ENCODE results near the gene POP7.
"Not testable (repeated sequence)": the region's sequence is repeated elsewhere in the genome, so short reads cannot be mapped to it uniquely, and the experiment has no call there.

POP7 gene

GRCh38 chr7:100720671-100721504, 15.0 kb downstream of the POP7 start:
- no peak overlapping the region for H3K4me3 Mint-ChIP-seq
- peaks cover 3% of the 10 kb centered on the region for H3K4me1 Mint-ChIP-seq (ENCODE audit: low read depth)
- peaks cover 62% of the 10 kb centered on the region for H3K27me3 Mint-ChIP-seq (ENCODE audit: low read depth)
- H3K27ac Mint-ChIP-seq: no peak overlapping the region
- H3K36me3 Mint-ChIP-seq (ENCODE audit: low read depth): no peaks in the 10 kb centered on the region
- H3K9me3 Mint-ChIP-seq: peaks cover 6% of the 10 kb centered on the region

- no peaks in the 10 kb centered on the region for H3K36me3 Mint-ChIP-seq (ENCODE audit: low read depth)
- peaks cover 62% of the 10 kb centered on the region for H3K27me3 Mint-ChIP-seq (ENCODE audit: low read depth)
- H3K27ac Mint-ChIP-seq: no peak overlapping the region
- H3K4me3 Mint-ChIP-seq: no peak overlapping the region
- peaks cover 6% of the 10 kb centered on the region for H3K9me3 Mint-ChIP-seq
- peaks cover 3% of the 10 kb centered on the region for H3K4me1 Mint-ChIP-seq (ENCODE audit: low read depth)
Observed at GRCh38 chr7:100721505-100721812, 15.5 kb downstream of the POP7 start.

GRCh38 chr7:100722480-100723212, 16.7 kb downstream of the POP7 start:
- no peak overlapping the region for H3K27ac Mint-ChIP-seq
- no peaks in the 10 kb centered on the region for H3K36me3 Mint-ChIP-seq (ENCODE audit: low read depth)
- peaks cover 6% of the 10 kb centered on the region for H3K9me3 Mint-ChIP-seq
- H3K27me3 Mint-ChIP-seq (ENCODE audit: low read depth): peaks cover 67% of the 10 kb centered on the region
- no peak overlapping the region for H3K4me3 Mint-ChIP-seq
- H3K4me1 Mint-ChIP-seq (ENCODE audit: low read depth): peaks cover 3% of the 10 kb centered on the region

- Mint-ChIP-seq H3K9me3 (no peaks in the 10 kb centered on the region), H3K4me3 (no peak overlapping the region), H3K27me3 (ENCODE audit: low read depth) (peaks cover 61% of the 10 kb centered on the region), H3K4me1 (ENCODE audit: low read depth) (peaks cover 3% of the 10 kb centered on the region), H3K36me3 (ENCODE audit: low read depth) (no peaks in the 10 kb centered on the region), H3K27ac (no peak overlapping the region)
Observed at GRCh38 chr7:100723732-100724275, 17.9 kb downstream of the POP7 start.

DNA sequence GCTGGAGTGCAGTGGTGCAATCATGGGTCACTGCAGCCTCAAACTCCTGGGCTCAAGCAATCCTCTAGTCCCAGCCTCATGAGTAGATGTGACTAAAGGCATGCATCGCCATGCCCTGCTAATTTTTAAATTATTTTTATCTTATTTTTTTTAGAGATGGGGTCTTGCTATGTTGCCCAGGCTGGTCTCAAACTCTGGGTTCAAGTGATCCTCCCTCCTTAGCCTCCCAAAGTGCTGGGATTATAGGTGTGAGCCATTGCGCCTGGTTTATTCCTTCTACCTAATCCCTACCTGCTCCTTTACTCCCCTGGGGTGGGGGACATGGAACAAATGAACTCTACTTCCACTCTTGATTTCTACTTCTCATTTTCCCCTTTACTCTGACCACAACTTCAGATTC, 18.4 kb downstream of the POP7 start:
- not testable (repeated sequence) for H3K9me3 Mint-ChIP-seq; H3K4me1 Mint-ChIP-seq (ENCODE audit: low read depth); H3K27ac Mint-ChIP-seq; H3K36me3 Mint-ChIP-seq (ENCODE audit: low read depth); H3K4me3 Mint-ChIP-seq
- peaks cover 55% of the 10 kb centered on the region for H3K27me3 Mint-ChIP-seq (ENCODE audit: low read depth)

DNA sequence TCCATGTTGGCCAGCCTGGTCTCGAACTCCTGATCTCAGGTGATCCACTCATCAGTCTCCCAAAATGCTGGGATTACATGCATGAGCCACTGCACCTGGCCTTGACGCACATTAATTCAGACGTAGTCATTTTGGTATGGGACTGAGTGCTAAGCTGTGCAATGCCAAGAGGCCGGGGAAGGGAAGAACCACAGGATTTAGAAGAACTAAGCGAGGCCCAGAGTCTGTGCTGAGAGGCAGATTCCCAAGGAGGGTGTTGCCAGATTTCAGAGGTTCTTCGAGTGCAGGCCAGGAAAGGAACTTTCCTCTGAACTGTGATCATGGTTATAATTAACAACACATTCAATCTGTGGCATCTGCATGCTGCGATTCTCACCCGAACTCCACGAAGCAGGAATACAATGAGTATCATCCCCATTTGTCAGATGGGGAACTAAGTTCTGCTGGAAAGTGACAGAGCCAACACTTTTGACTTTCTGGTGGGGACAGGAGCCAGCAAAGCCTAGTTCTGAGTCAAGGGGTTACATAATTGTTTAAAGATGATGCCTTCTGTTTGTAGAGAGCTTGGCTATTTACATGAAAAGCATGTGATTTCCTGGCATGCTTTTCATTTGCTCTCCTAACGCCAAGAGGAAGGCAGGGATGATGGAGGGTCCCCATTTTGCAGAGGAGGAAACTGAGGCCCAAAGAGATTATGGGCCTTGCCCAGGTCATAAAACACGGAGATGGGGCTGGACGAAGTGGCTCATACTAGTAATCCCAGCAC, 21.3 kb downstream of the POP7 start:
- no peaks in the 10 kb centered on the region for H3K9me3 Mint-ChIP-seq
- H3K27ac Mint-ChIP-seq: no peak overlapping the region
- no peak overlapping the region for H3K4me3 Mint-ChIP-seq
- H3K27me3 Mint-ChIP-seq (ENCODE audit: low read depth): peaks cover 32% of the 10 kb centered on the region
- H3K4me1 Mint-ChIP-seq (ENCODE audit: low read depth): peaks cover 3% of the 10 kb centered on the region
- H3K36me3 Mint-ChIP-seq (ENCODE audit: low read depth): no peaks in the 10 kb centered on the region

- H3K27ac Mint-ChIP-seq: no peak overlapping the region
- H3K36me3 Mint-ChIP-seq (ENCODE audit: low read depth): no peaks in the 10 kb centered on the region
- peaks cover 24% of the 10 kb centered on the region for H3K27me3 Mint-ChIP-seq (ENCODE audit: low read depth)
- peaks cover 3% of the 10 kb centered on the region for H3K4me1 Mint-ChIP-seq (ENCODE audit: low read depth)
- H3K9me3 Mint-ChIP-seq: no peaks in the 10 kb centered on the region
- no peak overlapping the region for H3K4me3 Mint-ChIP-seq
Observed at GRCh38 chr7:100728196-100728595, 22.3 kb downstream of the POP7 start.

DNA sequence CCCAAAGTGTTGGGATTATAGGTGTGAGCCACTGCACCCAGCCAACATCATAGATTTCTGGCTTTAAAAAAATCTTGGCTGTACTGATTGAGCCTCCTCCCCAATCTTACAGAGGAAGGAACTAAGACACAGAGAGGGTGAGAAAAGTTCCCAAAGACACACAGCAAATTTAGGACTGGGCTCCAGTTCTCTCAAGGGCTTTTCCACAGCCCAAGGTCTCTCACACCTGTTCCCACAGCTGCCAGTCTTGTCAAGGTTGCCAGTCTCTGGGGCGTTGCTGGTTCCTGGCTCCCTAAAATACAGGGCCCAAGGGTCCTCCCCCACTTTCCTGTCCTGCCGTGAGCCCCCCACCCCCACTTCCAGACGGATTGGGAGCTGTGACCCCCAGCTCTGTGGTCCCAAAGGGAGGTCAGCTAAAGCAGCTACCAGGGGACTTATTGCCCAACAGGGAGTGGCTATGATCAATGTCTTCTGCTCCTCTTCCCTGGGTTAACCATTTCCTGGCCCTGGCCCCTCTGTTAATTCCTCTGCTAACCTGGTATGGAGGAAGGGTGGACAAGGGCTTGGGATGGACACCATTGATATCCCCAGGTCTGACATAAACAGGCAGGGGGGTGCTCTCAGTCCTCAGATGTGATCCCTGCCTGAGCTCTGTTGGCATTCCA, 24.3 kb downstream of the POP7 start:
- Mint-ChIP-seq H3K27ac (no peak overlapping the region), H3K4me3 (no peak overlapping the region), H3K4me1 (ENCODE audit: low read depth) (peaks cover 4% of the 10 kb centered on the region), H3K27me3 (ENCODE audit: low read depth) (peaks cover 18% of the 10 kb centered on the region), H3K9me3 (no peaks in the 10 kb centered on the region), H3K36me3 (ENCODE audit: low read depth) (no peaks in the 10 kb centered on the region)

GRCh38 chr7:100731937-100732636, 26.2 kb downstream of the POP7 start:
- peaks cover 20% of the 10 kb centered on the region for H3K27me3 Mint-ChIP-seq (ENCODE audit: low read depth)
- H3K9me3 Mint-ChIP-seq: no peaks in the 10 kb centered on the region
- H3K4me1 Mint-ChIP-seq (ENCODE audit: low read depth): peaks cover 4% of the 10 kb centered on the region
- H3K27ac Mint-ChIP-seq: no peak overlapping the region
- H3K36me3 Mint-ChIP-seq (ENCODE audit: low read depth): no peaks in the 10 kb centered on the region
- no peak overlapping the region for H3K4me3 Mint-ChIP-seq

GRCh38 chr7:100735730-100736129, 29.8 kb downstream of the POP7 start:
- peaks cover 10% of the 10 kb centered on the region for H3K27me3 Mint-ChIP-seq (ENCODE audit: low read depth)
- no peaks in the 10 kb centered on the region for H3K36me3 Mint-ChIP-seq (ENCODE audit: low read depth)
- H3K4me3 Mint-ChIP-seq: no peak overlapping the region
- H3K4me1 Mint-ChIP-seq (ENCODE audit: low read depth): peaks cover 4% of the 10 kb centered on the region
- no peak overlapping the region for H3K27ac Mint-ChIP-seq
- H3K9me3 Mint-ChIP-seq: no peaks in the 10 kb centered on the region

DNA sequence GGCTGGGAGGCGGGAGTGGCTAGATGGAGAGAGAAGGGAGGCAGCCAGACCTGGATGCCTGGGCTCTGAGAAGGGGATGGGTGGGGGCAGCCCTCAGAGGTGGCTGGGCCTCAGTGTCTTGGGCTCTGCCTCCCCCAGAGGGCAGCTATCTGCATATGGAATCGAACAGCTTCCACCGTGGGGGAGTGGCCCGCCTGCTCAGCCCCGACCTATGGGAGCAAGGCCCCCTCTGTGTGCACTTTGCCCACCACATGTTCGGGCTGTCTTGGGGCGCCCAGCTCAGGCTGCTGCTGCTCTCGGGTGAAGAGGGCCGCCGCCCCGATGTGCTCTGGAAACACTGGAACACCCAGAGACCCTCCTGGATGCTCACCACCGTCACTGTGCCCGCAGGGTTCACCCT, 30.8 kb downstream of the POP7 start:
- Mint-ChIP-seq H3K9me3 (no peaks in the 10 kb centered on the region), H3K4me1 (ENCODE audit: low read depth) (peaks cover 4% of the 10 kb centered on the region), H3K27me3 (ENCODE audit: low read depth) (peaks cover 10% of the 10 kb centered on the region), H3K36me3 (ENCODE audit: low read depth) (no peaks in the 10 kb centered on the region), H3K4me3 (no peak overlapping the region), H3K27ac (no peak overlapping the region)

GRCh38 chr7:100739934-100740333, 34.0 kb downstream of the POP7 start:
- H3K27me3 Mint-ChIP-seq (ENCODE audit: low read depth): peaks cover 9% of the 10 kb centered on the region
- H3K27ac Mint-ChIP-seq: no peak overlapping the region
- peaks cover 5% of the 10 kb centered on the region for H3K9me3 Mint-ChIP-seq
- H3K36me3 Mint-ChIP-seq (ENCODE audit: low read depth): no peaks in the 10 kb centered on the region
- H3K4me1 Mint-ChIP-seq (ENCODE audit: low read depth): no peaks in the 10 kb centered on the region
- no peak overlapping the region for H3K4me3 Mint-ChIP-seq

- peaks cover 5% of the 10 kb centered on the region for H3K9me3 Mint-ChIP-seq
- peaks cover 16% of the 10 kb centered on the region for H3K27me3 Mint-ChIP-seq (ENCODE audit: low read depth)
- no peak overlapping the region for H3K4me3 Mint-ChIP-seq
- peaks cover 3% of the 10 kb centered on the region for H3K4me1 Mint-ChIP-seq (ENCODE audit: low read depth)
- H3K36me3 Mint-ChIP-seq (ENCODE audit: low read depth): no peaks in the 10 kb centered on the region
- H3K27ac Mint-ChIP-seq: no peak overlapping the region
Observed at GRCh38 chr7:100744605-100745004, 38.7 kb downstream of the POP7 start.

- H3K4me3 Mint-ChIP-seq: peak overlapping the region; percentile 80
- no peak overlapping the region for H3K27ac Mint-ChIP-seq
- H3K9me3 Mint-ChIP-seq: peaks cover 5% of the 10 kb centered on the region
- no peaks in the 10 kb centered on the region for H3K36me3 Mint-ChIP-seq (ENCODE audit: low read depth)
- peaks cover 16% of the 10 kb centered on the region for H3K27me3 Mint-ChIP-seq (ENCODE audit: low read depth)
- H3K4me1 Mint-ChIP-seq (ENCODE audit: low read depth): peaks cover 3% of the 10 kb centered on the region
Observed at GRCh38 chr7:100745184-100745583, 39.3 kb downstream of the POP7 start.

All from T-helper 1 cell treated with Interleukin-12 subunit alpha and Interleukin-12 subunit beta and Interleukin-4 antibody, amounts not matched to agents 30 μg/mL and 1 μg/mL, for 36 hours (primary cell).